K562 (cell line): ENCODE measurements around the gene AFG1L. TPM values are rescaled to one million over a fixed set of nuclear protein-coding genes. Genes with fewer than 3 reads are reported as not detected.

Source experiments
- GABPB1 ChIP-seq: sonication (generic); formaldehyde crosslinking; IDR thresholded peaks from 2 replicates; pipeline ENCODE4 v1.8.0; 2022; ENCODE audit warnings: mild to moderate bottlenecking, missing genetic modification reagents
- HNRNPUL1 ChIP-seq: fragments of 200-400 bp; formaldehyde crosslinking; IDR thresholded peaks from 2 replicates; pipeline ENCODE4 v1.6.1; 2017; ENCODE audit warnings: low read length
- MAZ ChIP-seq, 2 experiments: fragments of 450-650 bp in 1 of 2; sonication (generic) in 1 of 2; formaldehyde crosslinking; IDR thresholded peaks in 1 of 2; conservative IDR thresholded peaks in 1 of 2; 2 replicates each; pipeline versions ENCODE4 v1.4.0 to v1.5.0; 2020; ENCODE audit warnings: mild to moderate bottlenecking in 1 of 2, missing genetic modification reagents in 1 of 2
- MED1 ChIP-seq: sonication (generic); formaldehyde crosslinking; IDR thresholded peaks from 2 replicates; pipeline ENCODE4 v1.8.1; 2023; ENCODE audit warnings: missing genetic modification reagents, borderline replicate concordance
- MEF2D ChIP-seq: conservative IDR thresholded peaks from 2 replicates; pipeline ENCODE4 v1.6.1; 2016; ENCODE audit warnings: low read depth, missing genetic modification characterization, missing compliant biosample characterization
- NFATC3 ChIP-seq: fragments of 450-650 bp; IDR thresholded peaks from 2 replicates; pipeline ENCODE4 v1.6.1; 2017; ENCODE audit warnings: mild to moderate bottlenecking
- NONO ChIP-seq, 2 experiments: fragments of 200-400 bp in 1 of 2; fragments of 450-650 bp in 1 of 2; formaldehyde crosslinking in 1 of 2; IDR thresholded peaks; 2 replicates each; pipeline ENCODE4 v1.6.1; 2017; ENCODE audit warnings: low read depth in 2 of 2, mild to moderate bottlenecking in 2 of 2, moderate library complexity in 2 of 2, low read length in 1 of 2
- RAD51 ChIP-seq: fragments of 450-650 bp; IDR thresholded peaks from 2 replicates; pipeline ENCODE4 v1.7.1; 2016; ENCODE audit warnings: low read depth, mild to moderate bottlenecking, borderline replicate concordance
- SAP30 ChIP-seq: fragments of 200-600 bp; sonication (generic); IDR thresholded peaks from 2 replicates; pipeline ENCODE4 v1.6.1; 2012; ENCODE audit warnings: borderline replicate concordance, low read depth, mild to moderate bottlenecking, moderate library complexity, low read length, control low read depth, inconsistent platforms; ENCODE audit not compliant: insufficient read depth, poor library complexity, severe bottlenecking
- TCF7L2 ChIP-seq: fragments of 150-350 bp; IDR thresholded peaks from 2 replicates; pipeline ENCODE4 v1.6.1; 2016; ENCODE audit warnings: low read depth, mild to moderate bottlenecking, low read length, moderate library complexity
- TGIF2 ChIP-seq: sonication (generic); formaldehyde crosslinking; IDR thresholded peaks from 2 replicates; pipeline ENCODE4 v1.8.1; 2022; ENCODE audit warnings: mild to moderate bottlenecking, missing genetic modification reagents, moderate library complexity
- XRCC3 ChIP-seq: fragments of 450-650 bp; IDR thresholded peaks from 2 replicates; pipeline ENCODE4 v1.6.1; 2017; ENCODE audit warnings: mild to moderate bottlenecking, moderate library complexity
- ZFP36 ChIP-seq: fragments of 150-350 bp; IDR thresholded peaks from 2 replicates; pipeline ENCODE4 v1.6.1; 2018; ENCODE audit warnings: low read length, low read depth; ENCODE audit not compliant: partially characterized antibody
- ZNF12 ChIP-seq: sonication (generic); formaldehyde crosslinking; IDR thresholded peaks from 2 replicates; pipeline ENCODE4 v1.4.0; 2020; ENCODE audit warnings: mild to moderate bottlenecking, missing genetic modification reagents
- ZNF140 ChIP-seq: fragments of 250-450 bp; sonication (Bioruptor Pico); IDR thresholded peaks from 2 replicates; pipeline ENCODE4 v1.8.0; 2021; ENCODE audit warnings: moderate library complexity, mild to moderate bottlenecking, inconsistent platforms
- ZNF699 ChIP-seq: fragments of 250-450 bp; sonication (Bioruptor Pico); IDR thresholded peaks from 2 replicates; pipeline ENCODE4 v1.8.0; 2021; ENCODE audit warnings: mild to moderate bottlenecking, moderate library complexity; ENCODE audit not compliant: insufficient replicate concordance
- polyA plus RNA-seq, 8 experiments: library from polyadenylated mRNA; depleted of rRNA in 4 of 8; stranded (reverse) in 5 of 8; unstranded in 3 of 8; fragments of >200 nt; fragmentation: Nextera tagmentation in 2 of 8; fragmentation: Illumina TruSeq in 1 of 8; extraction: Ambion mirVana in 2 of 8; extraction: Trizol in 1 of 8; gene quantifications; 2 replicates each; pipeline versions ENCODE4 v1.2.1 to v1.2.3, GENCODE V29; 2011 to 2014; ENCODE audit warnings: inconsistent platforms in 1 of 8, missing spikeins in 1 of 8
- total RNA-seq, 7 experiments: library from RNA; depleted of rRNA in 6 of 7; stranded (reverse); fragments of >200 nt in 6 of 7; fragmentation: Illumina TruSeq in 2 of 7; extraction: Trizol in 2 of 7; gene quantifications; 2 replicates each; pipeline versions ENCODE4 v1.2.1 to v1.2.3, GENCODE V29; 2011 to 2021; ENCODE audit warnings: low replicate concordance in 1 of 7
- TF ChIP-seq, protein P1 (sequence below): fragments of 250-450 bp; sonication (Bioruptor Pico); IDR thresholded peaks from 2 replicates; pipeline ENCODE4 v1.6.1; 2021; ENCODE audit warnings: mild to moderate bottlenecking
- TF ChIP-seq, protein P2 (sequence below): fragments of 250-450 bp; sonication (Bioruptor Pico); IDR thresholded peaks from 2 replicates; pipeline ENCODE4 v1.4.0; 2020; ENCODE audit warnings: mild to moderate bottlenecking
- TF ChIP-seq, protein P3 (sequence below): fragments of 450-650 bp; conservative IDR thresholded peaks from 2 replicates; pipeline ENCODE4 v1.6.1; 2016; ENCODE audit warnings: missing genetic modification characterization, low read depth, mild to moderate bottlenecking, control low read depth, missing compliant biosample characterization
- TF ChIP-seq, protein P4 (sequence below): sonication (generic); formaldehyde crosslinking; IDR thresholded peaks from 2 replicates; pipeline ENCODE4 v1.8.0; 2023; ENCODE audit warnings: mild to moderate bottlenecking, missing genetic modification reagents

The AFG1L gene
- total and polyA plus RNA-seq, 9 of the 15 experiments (the other 6 are each of a cell fraction or from before 2014, with no cell fraction given): 2.2 to 15.5 (median 5.8) TPM

DNA sequence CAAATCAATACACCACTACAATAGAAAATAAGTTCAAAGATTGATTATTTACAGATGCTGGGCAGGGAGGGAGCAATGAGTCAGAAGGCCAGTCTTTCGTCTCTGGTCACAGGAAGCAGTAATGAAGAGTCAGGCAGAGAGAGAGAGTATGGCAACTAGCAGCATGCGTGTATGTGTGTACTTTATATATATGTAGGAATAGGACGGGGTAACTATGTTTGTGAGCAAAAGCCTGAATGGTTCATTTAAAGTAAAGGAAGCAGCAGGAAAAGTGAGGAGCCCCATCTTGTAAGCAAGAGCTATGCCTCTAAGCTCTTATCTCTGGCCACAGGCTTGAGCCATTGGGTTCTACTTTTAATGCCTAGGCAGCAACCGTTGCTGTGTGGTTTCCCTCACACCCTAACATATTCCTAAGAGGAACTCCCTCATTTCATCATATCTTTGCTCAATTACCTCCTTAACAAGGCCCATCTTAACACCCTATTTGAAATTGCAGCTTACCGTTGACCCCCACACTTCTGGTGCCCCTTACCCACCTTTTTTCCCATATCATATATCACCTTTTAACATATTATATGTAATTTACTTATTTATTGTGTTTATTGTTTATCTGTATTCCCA lies 66.6 kb downstream of the AFG1L start (continued):
- TF ChIP-seq, protein P1, sequence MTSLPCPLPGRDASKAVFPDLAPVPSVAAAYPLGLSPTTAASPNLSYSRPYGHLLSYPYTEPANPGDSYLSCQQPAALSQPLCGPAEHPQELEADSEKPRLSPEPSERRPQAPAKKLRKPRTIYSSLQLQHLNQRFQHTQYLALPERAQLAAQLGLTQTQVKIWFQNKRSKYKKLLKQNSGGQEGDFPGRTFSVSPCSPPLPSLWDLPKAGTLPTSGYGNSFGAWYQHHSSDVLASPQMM (CRISPR knock-in tag): no peak
- TF ChIP-seq TGIF2 (CRISPR knock-in tag) (no peak), MEF2D (0 out of 2 replicates have a peak, but pooled peaks have one; percentile 40), ZNF140 (no peak), MED1 (CRISPR knock-in tag) (no peak), TCF7L2 (no peak), NONO (IDR thresholded peaks at IDR 0.05; ENCODE audit: low read depth in 2 of 2, low read length in 1 of 2) (no peak), NFATC3 (no peak), SAP30 (no peak), ZNF699 (no peak), RAD51 (no peak; the same call in 1 of the 2 replicates), ZNF12 (no peak), GABPB1 (peak; percentile 34; the same call in 1 of the 2 replicates), MAZ (CRISPR knock-in tag; conservative IDR thresholded peaks at IDR 0.05 in 1 of 2, IDR thresholded peaks at IDR 0.05 in 1 of 2) (peak; percentile 59 to 63; a peak in 2 of 4 replicates), ZFP36 (no peak), HNRNPUL1 (no peak), XRCC3 (no peak)
- TF ChIP-seq, protein P2, sequence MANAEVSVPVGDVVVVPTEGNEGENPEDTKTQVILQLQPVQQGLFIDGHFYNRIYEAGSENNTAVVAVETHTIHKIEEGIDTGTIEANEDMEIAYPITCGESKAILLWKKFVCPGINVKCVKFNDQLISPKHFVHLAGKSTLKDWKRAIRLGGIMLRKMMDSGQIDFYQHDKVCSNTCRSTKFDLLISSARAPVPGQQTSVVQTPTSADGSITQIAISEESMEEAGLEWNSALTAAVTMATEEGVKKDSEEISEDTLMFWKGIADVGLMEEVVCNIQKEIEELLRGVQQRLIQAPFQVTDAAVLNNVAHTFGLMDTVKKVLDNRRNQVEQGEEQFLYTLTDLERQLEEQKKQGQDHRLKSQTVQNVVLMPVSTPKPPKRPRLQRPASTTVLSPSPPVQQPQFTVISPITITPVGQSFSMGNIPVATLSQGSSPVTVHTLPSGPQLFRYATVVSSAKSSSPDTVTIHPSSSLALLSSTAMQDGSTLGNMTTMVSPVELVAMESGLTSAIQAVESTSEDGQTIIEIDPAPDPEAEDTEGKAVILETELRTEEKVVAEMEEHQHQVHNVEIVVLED (CRISPR knock-in tag): no peak
- TF ChIP-seq, protein P3, sequence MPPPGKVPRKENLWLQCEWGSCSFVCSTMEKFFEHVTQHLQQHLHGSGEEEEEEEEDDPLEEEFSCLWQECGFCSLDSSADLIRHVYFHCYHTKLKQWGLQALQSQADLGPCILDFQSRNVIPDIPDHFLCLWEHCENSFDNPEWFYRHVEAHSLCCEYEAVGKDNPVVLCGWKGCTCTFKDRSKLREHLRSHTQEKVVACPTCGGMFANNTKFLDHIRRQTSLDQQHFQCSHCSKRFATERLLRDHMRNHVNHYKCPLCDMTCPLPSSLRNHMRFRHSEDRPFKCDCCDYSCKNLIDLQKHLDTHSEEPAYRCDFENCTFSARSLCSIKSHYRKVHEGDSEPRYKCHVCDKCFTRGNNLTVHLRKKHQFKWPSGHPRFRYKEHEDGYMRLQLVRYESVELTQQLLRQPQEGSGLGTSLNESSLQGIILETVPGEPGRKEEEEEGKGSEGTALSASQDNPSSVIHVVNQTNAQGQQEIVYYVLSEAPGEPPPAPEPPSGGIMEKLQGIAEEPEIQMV (tag): no peak
- TF ChIP-seq, protein P4, sequence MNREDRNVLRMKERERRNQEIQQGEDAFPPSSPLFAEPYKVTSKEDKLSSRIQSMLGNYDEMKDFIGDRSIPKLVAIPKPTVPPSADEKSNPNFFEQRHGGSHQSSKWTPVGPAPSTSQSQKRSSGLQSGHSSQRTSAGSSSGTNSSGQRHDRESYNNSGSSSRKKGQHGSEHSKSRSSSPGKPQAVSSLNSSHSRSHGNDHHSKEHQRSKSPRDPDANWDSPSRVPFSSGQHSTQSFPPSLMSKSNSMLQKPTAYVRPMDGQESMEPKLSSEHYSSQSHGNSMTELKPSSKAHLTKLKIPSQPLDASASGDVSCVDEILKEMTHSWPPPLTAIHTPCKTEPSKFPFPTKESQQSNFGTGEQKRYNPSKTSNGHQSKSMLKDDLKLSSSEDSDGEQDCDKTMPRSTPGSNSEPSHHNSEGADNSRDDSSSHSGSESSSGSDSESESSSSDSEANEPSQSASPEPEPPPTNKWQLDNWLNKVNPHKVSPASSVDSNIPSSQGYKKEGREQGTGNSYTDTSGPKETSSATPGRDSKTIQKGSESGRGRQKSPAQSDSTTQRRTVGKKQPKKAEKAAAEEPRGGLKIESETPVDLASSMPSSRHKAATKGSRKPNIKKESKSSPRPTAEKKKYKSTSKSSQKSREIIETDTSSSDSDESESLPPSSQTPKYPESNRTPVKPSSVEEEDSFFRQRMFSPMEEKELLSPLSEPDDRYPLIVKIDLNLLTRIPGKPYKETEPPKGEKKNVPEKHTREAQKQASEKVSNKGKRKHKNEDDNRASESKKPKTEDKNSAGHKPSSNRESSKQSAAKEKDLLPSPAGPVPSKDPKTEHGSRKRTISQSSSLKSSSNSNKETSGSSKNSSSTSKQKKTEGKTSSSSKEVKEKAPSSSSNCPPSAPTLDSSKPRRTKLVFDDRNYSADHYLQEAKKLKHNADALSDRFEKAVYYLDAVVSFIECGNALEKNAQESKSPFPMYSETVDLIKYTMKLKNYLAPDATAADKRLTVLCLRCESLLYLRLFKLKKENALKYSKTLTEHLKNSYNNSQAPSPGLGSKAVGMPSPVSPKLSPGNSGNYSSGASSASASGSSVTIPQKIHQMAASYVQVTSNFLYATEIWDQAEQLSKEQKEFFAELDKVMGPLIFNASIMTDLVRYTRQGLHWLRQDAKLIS (CRISPR knock-in tag): no peak
